Tibial nerve (tissue), 4 donors: ENCODE data around the gene EMILIN2. TPM values are rescaled to one million over a fixed set of nuclear protein-coding genes. Genes with fewer than 3 reads are reported as not detected.

Experiments used
- DNase-seq, 2 donors: peaks; one replicate each; pipeline ENCODE4 v3.0.0-alpha.2; 2019; ENCODE audit warnings: low spot score in 2 of 2
- H3K27ac ChIP-seq, 4 donors: fragments of 200-600 bp; sonication (generic) in 3 of 4; one replicate each; pipeline ENCODE4 v1.5.1; 2017 to 2019; ENCODE audit warnings: mild to moderate bottlenecking in 1 of 4
- H3K27me3 ChIP-seq, 2 donors: fragments of 200-600 bp; sonication (generic) in 1 of 2; one replicate each; pipeline versions ENCODE4 v1.5.1 to v1.6.0; 2017 to 2019
- H3K36me3 ChIP-seq, 3 donors: fragments of 200-600 bp; sonication (generic); one replicate each; pipeline ENCODE4 v1.5.1; 2018 to 2019
- H3K4me1 ChIP-seq, 4 donors: fragments of 200-600 bp; sonication (generic) in 3 of 4; one replicate each; pipeline ENCODE4 v1.5.1; 2017 to 2019
- H3K4me3 ChIP-seq, 4 donors: fragments of 200-600 bp; sonication (generic) in 3 of 4; one replicate each; pipeline ENCODE4 v1.5.1; 2017 to 2019; ENCODE audit warnings: mild to moderate bottlenecking in 1 of 4, moderate library complexity in 1 of 4
- H3K9me3 ChIP-seq, 4 donors: fragments of 200-600 bp; sonication (generic) in 3 of 4; one replicate each; pipeline ENCODE4 v1.5.1; 2017 to 2019
- CTCF ChIP-seq, 5 experiments: fragments of 200-600 bp in 3 of 5; fragments of 450-650 bp in 2 of 5; sonication (generic) in 3 of 5; IDR thresholded peaks; one replicate each; pipeline ENCODE4 v1.5.1; 2016 to 2019; ENCODE audit warnings: antibody characterized with exemption in 5 of 5, mild to moderate bottlenecking in 3 of 5, moderate library complexity in 2 of 5
- EP300 ChIP-seq, 2 donors: sonication (generic); formaldehyde crosslinking; IDR thresholded peaks; one replicate each; pipeline ENCODE4 v1.6.1; 2017; ENCODE audit warnings: antibody characterized with exemption in 2 of 2, mild to moderate bottlenecking in 1 of 2
- POLR2A ChIP-seq, 2 donors: fragments of 450-650 bp; IDR thresholded peaks; one replicate each; pipeline ENCODE4 v1.6.1; 2017; ENCODE audit warnings: antibody characterized with exemption in 2 of 2, mild to moderate bottlenecking in 2 of 2, moderate library complexity in 2 of 2
- WGBS, 2 donors: methylation state at CpG; one replicate each; pipeline ENCODE4 v1.1.5; 2018; 5-methylcytosine and 5-hydroxymethylcytosine counted together
- total RNA-seq, 4 donors: library from RNA; depleted of rRNA; stranded (reverse); fragments of >200 nt; gene quantifications; one replicate each; pipeline ENCODE4 v1.1.0, GENCODE V29; 2016

The EMILIN2 gene
- total RNA-seq, 4 donors from 2014 or later, result 29.1 to 70.8 (median 36.3) TPM

GRCh38 chr18:2871111-2871720, 24.4 kb downstream of the EMILIN2 start:
- Histone ChIP-seq H3K4me3 (no peak overlapping the region), H3K4me1 (peaks cover 0 to 11% (median 3%) of the 10 kb centered on the region in 4 donors), H3K9me3 (no peaks in the 10 kb centered on the region), H3K36me3 (no peaks in the 10 kb centered on the region), H3K27me3 (no peaks in the 10 kb centered on the region), H3K27ac (no peak overlapping the region)
- WGBS, 2 donors, result 78 to 82% methylated on average over 7 to 8 of the region's 8 CpGs
- TF ChIP-seq EP300 (IDR thresholded peaks at IDR 0.05), result no peak
- TF ChIP-seq CTCF (IDR thresholded peaks at IDR 0.05), result no peak
- no peak for TF ChIP-seq POLR2A (IDR thresholded peaks at IDR 0.05)
- DNase-seq, result no peak

- TF ChIP-seq POLR2A (IDR thresholded peaks at IDR 0.05), result no peak
- TF ChIP-seq CTCF (IDR thresholded peaks at IDR 0.05), result no peak
- H3K27ac ChIP-seq, result no peak overlapping the region
- no peaks in the 10 kb centered on the region for H3K36me3 ChIP-seq
- peaks cover 0 to 14% (median 3%) of the 10 kb centered on the region in 4 donors for H3K4me1 ChIP-seq
- H3K27me3 ChIP-seq, result no peaks in the 10 kb centered on the region
- no peaks in the 10 kb centered on the region for H3K9me3 ChIP-seq
- no peak for DNase-seq
- WGBS, 2 donors, result 93 to 94% methylated on average over 6 of the region's 6 CpGs
- no peak overlapping the region for H3K4me3 ChIP-seq
Measured at GRCh38 chr18:2872095-2872494, 25.3 kb downstream of the EMILIN2 start.

- no peak overlapping the region for H3K4me3 ChIP-seq
- no peak for DNase-seq
- no peaks in the 10 kb centered on the region for H3K27me3 ChIP-seq
- H3K36me3 ChIP-seq, result no peaks in the 10 kb centered on the region
- no peaks in the 10 kb centered on the region for H3K9me3 ChIP-seq
- peaks cover 0 to 16% (median 3%) of the 10 kb centered on the region in 4 donors for H3K4me1 ChIP-seq
- H3K27ac ChIP-seq, result peak overlapping the region in 2 of 4 donors; percentile 56 to 75
- TF ChIP-seq POLR2A (IDR thresholded peaks at IDR 0.05) (no peak), EP300 (IDR thresholded peaks at IDR 0.05) (no peak), CTCF (IDR thresholded peaks at IDR 0.05) (no peak)
- 74 to 79% methylated on average over 7 of the region's 7 CpGs for WGBS, 2 donors
Measured at GRCh38 chr18:2874765-2875164, 28.0 kb downstream of the EMILIN2 start.

GRCh38 chr18:2878656-2879330, 32.0 kb downstream of the EMILIN2 start:
- 85 to 89% methylated on average over 15 of the region's 15 CpGs for WGBS, 2 donors

More at GRCh38 chr18:2878656-2879330, 32.0 kb downstream of the EMILIN2 start:
- no peaks in the 10 kb centered on the region for H3K27me3 ChIP-seq
- peaks cover 0 to 28% (median 6%) of the 10 kb centered on the region in 4 donors for H3K4me1 ChIP-seq
- DNase-seq, result no peak
- no peak overlapping the region for H3K27ac ChIP-seq
- no peaks in the 10 kb centered on the region for H3K36me3 ChIP-seq
- H3K4me3 ChIP-seq, result no peak overlapping the region
- no peak for TF ChIP-seq CTCF (IDR thresholded peaks at IDR 0.05)
- TF ChIP-seq POLR2A (IDR thresholded peaks at IDR 0.05), result no peak
- no peak for TF ChIP-seq EP300 (IDR thresholded peaks at IDR 0.05)
- no peaks in the 10 kb centered on the region for H3K9me3 ChIP-seq
